Sciatic nerve (tissue), 2 donors: ENCODE data around the gene TBX15. TPM values are rescaled to one million over a fixed set of nuclear protein-coding genes. Genes with fewer than 3 reads are reported as not detected.
A peak's percentile ranks its signal among the peaks of the same experiment; 100 is the strongest.

Source experiments
- ATAC-seq: fragments of 200-7000 bp; cut with Tn5 transposase; one replicate; pipeline ENCODE4 v1.9.1; 2020; ENCODE audit warnings: mild to moderate bottlenecking, moderate library complexity
- DNase-seq: peaks from one replicate; pipeline ENCODE4 v3.0.0-alpha.2; 2020; ENCODE audit warnings: low spot score
- intact Hi-C: fragments of 100-400 bp; cut with DNase I; formaldehyde crosslinking; loops from one replicate; pipeline ENCODE4 v1.14.2; 2022
- total RNA-seq: library from RNA; stranded (reverse); fragmentation: NEBNext Ultra II Directional; extraction: Animal tissue kit (Norgen Biotek cat#: 25700); gene quantifications from one replicate; pipeline ENCODE4 v1.2.1, GENCODE V29; 2021
- donor health status: DM: no; HTN: no; CAD: no.
- donor health status: DM: no; HTN: no; CAD: no.

Gene TBX15
- total RNA-seq, 1 donor from 2014 or later, result 12.5 TPM

GRCh38 chr1:118987468-118988185, 516 bp downstream of the TBX15 start:
- peak; percentile 68 for ATAC-seq
- intact Hi-C loops, result no loop called here
- DNase-seq, result peak; percentile 75

- ATAC-seq (peak; percentile 31), DNase-seq (peak; percentile 71)
- intact Hi-C loops, result no loop called here
These were observed 1.3 kb downstream of the TBX15 start for GRCh38 chr1:118986555-118987467.

- peak; percentile 68 for DNase-seq
- ATAC-seq, result no peak
- intact Hi-C loops, result no loop called here
These were observed 2.2 kb downstream of the TBX15 start for GRCh38 chr1:118985640-118986554.

GRCh38 chr1:118984722-118985639, 3.2 kb downstream of the TBX15 start:
- intact Hi-C loops, result no loop called here
- peak; percentile 63 for DNase-seq
- ATAC-seq, result peak; percentile 17

GRCh38 chr1:118984086-118984721, 3.9 kb downstream of the TBX15 start:
- DNase-seq (peak; percentile 81), ATAC-seq (peak; percentile 65)
- intact Hi-C loops, result no loop called here

- intact Hi-C loops, result no loop called here
- DNase-seq, result no peak
- ATAC-seq, result no peak
These were observed 4.5 kb downstream of the TBX15 start for GRCh38 chr1:118983558-118984041.

GRCh38 chr1:118982821-118983557, 5.2 kb downstream of the TBX15 start:
- intact Hi-C loops, result no loop called here
- ATAC-seq (no peak), DNase-seq (no peak)

- ATAC-seq (no peak), DNase-seq (no peak)
- intact Hi-C loops, result no loop called here
These were observed 5.9 kb downstream of the TBX15 start for GRCh38 chr1:118982266-118982665.

GRCh38 chr1:118981436-118981835, 6.7 kb downstream of the TBX15 start:
- intact Hi-C loops, result no loop called here
- no peak for ATAC-seq
- no peak for DNase-seq

- DNase-seq, result no peak
- ATAC-seq, result no peak
- intact Hi-C loops, result no loop called here
These were observed 8.2 kb downstream of the TBX15 start for GRCh38 chr1:118979754-118980575.

GRCh38 chr1:118978914-118979701, 9.0 kb downstream of the TBX15 start:
- no peak for ATAC-seq

GRCh38 chr1:118977600-118977999, 10.5 kb downstream of the TBX15 start:
- ATAC-seq (no peak), DNase-seq (no peak)
- intact Hi-C loops, result no loop called here

More at GRCh38 chr1:118978914-118979701, 9.0 kb downstream of the TBX15 start:
- intact Hi-C loops, result no loop called here
- no peak for DNase-seq

GRCh38 chr1:118974661-118975060, 13.5 kb downstream of the TBX15 start:
- ATAC-seq (no peak), DNase-seq (no peak)
- intact Hi-C loops, result no loop called here

GRCh38 chr1:118973531-118974137, 14.5 kb downstream of the TBX15 start:
- no peak for DNase-seq
- peak; percentile 85 for ATAC-seq
- intact Hi-C loops, result no loop called here

GRCh38 chr1:118973032-118973431, 15.1 kb downstream of the TBX15 start:
- DNase-seq, result no peak
- intact Hi-C loops, result no loop called here
- peak; percentile 6 for ATAC-seq
